DMS 273 (cell line): ENCODE data around the gene KIAA0753.
"Not testable (repeated sequence)": the region's sequence is repeated elsewhere in the genome, so short reads cannot be mapped to it uniquely, and the experiment has no call there.

Experiments
- DNase-seq: peaks from one replicate; lab custom pipeline; 2025; ENCODE audit not compliant: unreplicated experiment; lab: John Stamatoyannopoulos, UW

KIAA0753 gene

DNA sequence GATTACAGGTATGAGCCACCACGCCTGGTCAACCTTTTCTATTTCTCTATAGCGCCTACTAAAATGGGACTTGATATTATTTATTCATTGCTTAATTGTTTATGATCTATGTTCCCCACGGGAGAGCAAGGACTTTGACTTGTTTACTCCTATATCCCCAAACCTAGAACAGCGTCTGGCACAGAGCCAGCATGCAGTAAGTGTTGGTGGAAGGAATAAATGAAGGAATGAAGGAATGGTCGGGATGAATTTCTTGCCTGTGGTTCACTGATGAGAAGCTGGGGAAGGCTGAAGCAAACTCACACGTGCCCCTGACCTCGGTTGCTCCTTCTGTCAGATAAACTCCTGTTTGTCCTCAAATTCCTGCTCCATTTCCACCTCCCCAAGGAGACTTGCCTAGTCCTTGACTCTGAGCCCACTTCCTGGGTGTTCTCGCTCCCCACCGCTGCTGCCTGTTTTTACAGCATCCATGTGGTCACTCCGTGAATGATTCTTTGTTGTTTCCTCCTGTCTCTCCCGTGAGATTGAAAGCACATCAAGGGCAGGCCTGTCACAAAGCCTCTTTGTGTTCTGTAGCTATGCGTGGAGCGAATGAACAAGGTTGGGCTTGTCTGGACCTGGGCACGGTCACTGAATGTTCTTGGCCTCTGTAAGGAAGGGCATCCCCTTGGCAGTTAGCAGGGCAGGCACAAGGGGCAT is 28.4 kb upstream of the KIAA0753 start:
- DNase-seq: no peak

- DNase-seq: no peak
Observed at GRCh38 chr17:6668219-6668618, 27.7 kb upstream of the KIAA0753 start.

- no peak for DNase-seq
Observed at GRCh38 chr17:6667516-6667915, 27.0 kb upstream of the KIAA0753 start.

DNA sequence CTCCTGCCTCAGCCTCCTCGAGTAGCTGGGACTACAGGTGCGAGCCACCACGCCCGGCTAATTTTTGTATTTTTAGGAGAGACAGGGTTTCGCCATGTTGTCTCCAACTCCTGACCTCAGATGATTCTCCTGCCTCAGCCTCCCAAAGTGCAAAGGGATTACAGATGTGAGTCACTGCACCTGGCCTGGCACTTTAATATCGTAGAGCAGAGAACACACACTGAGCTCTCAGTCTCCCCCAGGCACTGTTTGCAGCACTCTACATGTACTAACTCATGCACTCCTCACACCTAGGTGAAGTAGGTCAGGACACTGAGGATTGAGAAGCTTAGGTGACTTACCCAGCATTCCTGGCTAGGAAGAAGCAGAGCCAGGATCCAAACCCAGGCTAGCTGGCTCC is 26.0 kb upstream of the KIAA0753 start:
- DNase-seq: no peak

DNA sequence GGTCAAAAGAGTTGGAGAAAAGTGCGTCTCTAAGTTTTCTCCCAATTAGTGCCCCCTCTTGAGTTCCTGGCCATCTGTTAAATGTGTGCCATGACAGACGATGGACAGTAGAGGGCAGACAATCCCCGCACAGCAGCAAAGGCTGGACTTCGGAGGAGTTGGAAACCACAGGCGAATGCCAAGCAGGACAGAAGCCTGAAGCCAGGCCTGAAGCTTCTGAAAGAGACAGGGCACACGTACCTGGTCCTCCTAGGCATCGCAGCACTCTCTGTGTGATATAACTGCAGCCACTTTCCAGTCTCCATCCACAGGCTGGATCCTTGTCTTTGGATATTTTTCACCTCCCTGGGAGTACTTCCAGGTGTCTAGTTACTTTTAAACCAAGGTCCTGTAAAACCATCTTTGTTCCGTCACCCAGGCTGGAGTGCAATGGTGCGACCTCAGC is 25.6 kb upstream of the KIAA0753 start:
- peak; percentile 82 for DNase-seq

DNA sequence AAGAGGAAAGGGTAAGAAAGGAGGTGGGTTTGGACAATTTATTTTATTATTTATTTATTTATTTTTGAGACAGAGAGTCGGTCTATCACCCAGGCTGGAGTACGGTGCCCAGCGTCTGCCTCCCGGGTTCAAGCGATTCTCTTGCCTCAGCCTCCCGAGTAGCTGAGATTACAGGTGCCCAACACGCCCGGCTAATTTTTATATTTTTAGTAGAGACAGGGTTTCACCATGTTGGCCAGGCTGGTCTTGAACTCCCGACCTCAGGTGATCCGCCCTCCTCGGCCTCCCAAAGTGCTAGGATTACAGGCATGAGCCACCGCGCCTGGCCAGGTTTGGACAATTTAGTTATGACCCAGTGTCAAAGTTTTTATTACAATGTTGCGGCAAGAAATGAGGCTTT is 22.7 kb upstream of the KIAA0753 start:
- not testable (repeated sequence) for DNase-seq

GRCh38 chr17:6661464-6661848 is 20.9 kb upstream of the KIAA0753 start:
- DNase-seq: no peak

GRCh38 chr17:6660805-6661463 is 20.4 kb upstream of the KIAA0753 start:
- DNase-seq: no peak

DNA sequence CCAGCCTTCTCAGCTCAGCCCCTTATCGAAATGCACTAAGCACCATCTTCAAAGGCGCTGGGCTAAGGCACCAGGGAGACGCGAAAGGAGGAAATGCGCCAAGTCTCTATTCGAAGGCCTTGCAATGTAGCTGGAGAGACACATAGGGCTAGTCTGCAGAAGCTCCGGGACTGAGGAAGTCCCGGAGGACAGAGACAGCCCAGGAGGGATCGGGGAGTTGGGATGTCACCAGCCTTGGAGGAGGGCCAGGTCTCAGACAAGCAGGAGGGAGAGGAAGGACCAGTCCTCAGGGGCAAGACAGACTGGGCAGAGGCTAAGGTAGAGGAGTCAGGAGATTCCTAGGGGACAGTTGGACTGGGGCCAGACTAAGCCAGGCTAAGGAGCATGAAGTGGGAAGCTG is 19.6 kb upstream of the KIAA0753 start:
- DNase-seq: no peak

DNA sequence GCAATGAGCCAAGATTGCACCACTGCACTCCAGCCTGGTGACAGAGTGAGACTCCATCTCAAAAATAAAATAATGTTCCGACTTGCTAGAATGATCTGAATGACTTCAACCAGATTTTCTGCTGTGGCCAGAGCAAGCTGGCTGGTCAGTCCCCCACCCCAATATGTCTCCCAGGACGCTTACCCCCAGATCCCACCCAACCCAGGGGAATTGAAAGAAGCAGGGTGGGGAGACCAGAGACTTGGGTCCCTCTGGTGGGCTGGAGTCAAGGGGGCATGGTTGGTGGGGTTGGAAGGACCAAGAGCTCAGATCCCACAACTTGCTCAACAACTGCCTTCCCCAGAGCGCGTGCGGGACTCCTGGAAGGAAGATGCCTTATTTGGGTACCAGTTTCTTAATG is 17.9 kb upstream of the KIAA0753 start:
- not testable (repeated sequence) for DNase-seq

DNA sequence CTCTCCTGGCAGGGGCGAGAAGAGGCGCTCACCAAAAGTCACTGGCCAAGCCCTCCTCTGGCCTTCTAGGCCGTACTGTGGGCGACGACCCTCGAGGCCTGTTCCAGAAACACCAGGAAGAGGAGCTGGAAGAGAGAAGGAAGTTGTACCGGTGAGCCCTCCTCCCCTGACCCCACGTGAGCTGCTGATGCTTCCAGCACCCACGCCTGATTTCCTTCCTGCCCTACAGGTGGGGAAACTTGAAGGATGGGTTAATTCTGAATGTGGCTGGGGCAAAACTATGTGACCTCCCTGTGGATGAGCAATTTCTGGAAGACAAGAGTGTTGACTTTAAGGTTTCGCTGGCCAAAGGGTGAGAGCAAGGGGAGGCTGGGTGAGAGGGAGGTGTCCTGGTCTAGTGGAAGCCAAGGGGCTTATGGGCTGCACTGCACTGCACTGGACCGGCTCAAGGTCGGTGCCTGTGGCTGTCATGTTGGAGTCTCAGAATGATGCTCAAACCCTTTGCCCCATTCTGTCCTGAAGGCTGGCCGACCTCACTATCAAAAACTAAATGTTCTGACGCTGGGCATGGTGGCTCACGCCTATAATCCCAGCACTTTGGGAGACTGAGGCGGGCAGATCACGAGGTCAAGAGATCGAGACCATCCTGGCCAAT is 17.2 kb upstream of the KIAA0753 start:
- DNase-seq: no peak

DNA sequence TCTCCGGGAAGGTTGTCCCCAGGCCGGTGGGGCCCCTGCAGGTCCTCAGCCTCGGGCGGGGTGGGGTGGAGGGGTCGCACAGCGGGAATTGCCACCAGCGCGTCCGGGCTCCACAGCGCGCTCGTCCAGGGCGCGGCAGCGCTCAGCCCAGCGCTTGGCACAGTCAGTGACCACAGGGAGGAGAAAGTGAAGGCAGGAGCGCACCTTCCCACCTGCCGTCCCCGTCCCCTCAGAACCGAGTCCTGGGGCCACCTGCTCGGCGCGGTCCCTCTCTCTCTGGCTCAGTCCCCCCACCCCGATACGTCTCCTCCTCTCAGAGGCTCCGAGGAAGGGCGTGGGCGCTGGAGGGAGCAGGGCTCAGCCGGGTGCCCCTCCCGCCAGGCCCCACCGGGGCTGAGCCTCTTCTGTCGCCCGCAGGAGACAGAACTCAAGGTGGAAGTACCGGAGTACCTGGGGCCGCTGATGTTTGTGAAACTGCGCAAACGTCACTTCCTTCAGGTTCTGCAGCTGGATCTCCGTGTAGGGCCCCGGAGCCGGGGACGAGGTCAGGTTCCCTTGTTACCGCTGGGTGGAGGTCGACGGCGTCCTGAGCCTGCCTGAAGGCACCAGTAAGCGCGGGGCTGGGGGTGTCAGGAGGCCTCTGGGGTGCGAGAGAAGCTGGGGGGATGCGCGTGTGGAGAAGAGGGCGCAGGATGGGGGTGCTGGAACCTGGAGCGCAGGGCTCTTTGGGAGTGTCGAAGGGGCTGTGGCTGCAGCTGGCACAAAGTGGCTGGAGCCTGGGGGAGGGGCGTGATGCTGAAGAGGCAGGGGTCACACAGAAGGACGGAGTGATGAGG is 16.5 kb upstream of the KIAA0753 start:
- DNase-seq: not testable (repeated sequence)

- not testable (repeated sequence) for DNase-seq
Observed at GRCh38 chr17:6655732-6656361, 15.3 kb upstream of the KIAA0753 start.

- peak; percentile 48 for DNase-seq
Observed at GRCh38 chr17:6654841-6655731, 14.6 kb upstream of the KIAA0753 start.

- peak; percentile 49 for DNase-seq
Observed at GRCh38 chr17:6651919-6652452, 11.5 kb upstream of the KIAA0753 start.

DNA sequence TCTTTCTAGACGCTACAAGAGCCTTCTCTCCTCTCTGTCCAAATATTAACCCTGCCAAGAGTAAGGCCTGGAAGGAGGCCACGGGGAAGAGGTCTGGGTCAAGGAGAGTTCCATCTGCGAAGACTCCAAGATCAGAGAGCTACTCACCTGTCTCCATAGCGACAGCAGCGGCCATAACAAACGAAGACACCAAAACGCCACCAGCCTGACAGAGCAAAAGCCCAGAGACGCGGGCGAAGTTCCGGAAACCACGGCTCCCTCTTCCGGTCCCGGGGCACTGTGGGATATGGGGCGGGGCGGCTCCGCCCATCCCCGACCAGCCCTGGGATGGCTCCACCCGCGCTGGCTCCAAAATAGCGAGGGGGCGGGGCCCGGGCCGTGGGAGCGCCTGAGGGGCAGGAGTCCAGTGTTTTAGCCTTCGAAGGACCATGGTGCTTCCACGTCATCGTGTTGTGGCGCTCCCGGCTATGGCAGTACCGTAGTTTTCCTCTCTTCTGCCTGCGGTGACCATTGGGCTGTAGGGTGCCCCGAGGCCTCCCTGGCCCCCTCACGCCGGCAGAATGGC is 10.9 kb upstream of the KIAA0753 start, which contains the start of the genes C17orf100 and MED31:
Gene C17orf100 (plus strand): TSS at position 409 of the 565 bp plus-strand sequence. CDS start 152 bp downstream, at position 561.
Gene MED31 (minus strand): TSS at position 252 of the 565 bp plus-strand sequence. CDS start 77 bp downstream, at position 175.
- DNase-seq: peak; percentile 93

DNA sequence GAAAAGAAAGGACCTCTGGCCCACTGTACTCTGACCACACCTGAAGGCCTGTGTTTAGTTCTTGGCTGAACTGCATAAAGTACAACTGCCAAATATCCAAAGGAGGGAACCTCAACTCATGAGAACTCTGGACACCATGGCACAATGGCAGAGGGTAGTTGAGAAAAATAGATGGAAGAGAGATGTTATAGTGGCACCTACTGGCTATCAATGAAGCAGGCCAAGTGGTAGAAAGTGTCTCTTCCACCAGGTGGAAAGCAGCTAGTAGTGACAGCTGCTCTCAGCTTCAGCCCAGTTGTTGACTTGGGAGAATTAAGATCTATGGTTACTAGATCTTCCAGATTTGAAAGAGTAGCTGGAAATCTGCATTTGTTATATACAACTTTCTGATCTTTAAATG is 7.7 kb upstream of the KIAA0753 start:
- DNase-seq: peak; percentile 36

GRCh38 chr17:6643451-6644125 is 3.1 kb upstream of the KIAA0753 start:
- DNase-seq: no peak
